Esophagus muscularis mucosa (tissue), 4 donors: ENCODE results near the gene SLC6A9. TPM values are rescaled to one million over a fixed set of nuclear protein-coding genes. Genes with fewer than 3 reads are reported as not detected.

Experiments
- DNase-seq: peaks from one replicate; pipeline ENCODE4 v3.0.0-alpha.2; 2017; ENCODE audit errors: extremely low spot score
- H3K27ac ChIP-seq, 4 donors: fragments of 200-600 bp; sonication (generic); replicated peaks in 1 of 4; 1 replicate in 3 of 4; 2 replicates in 1 of 4; pipeline ENCODE4 v1.5.1; 2016 to 2019; ENCODE audit warnings: mild to moderate bottlenecking in 1 of 4
- H3K27me3 ChIP-seq, 4 donors: fragments of 200-600 bp; sonication (generic); one replicate each; pipeline versions ENCODE4 v1.5.1 to v1.6.0; 2016 to 2019
- H3K36me3 ChIP-seq, 4 donors: fragments of 200-600 bp; sonication (generic); one replicate each; pipeline ENCODE4 v1.5.1; 2016 to 2019
- H3K4me1 ChIP-seq, 4 donors: fragments of 200-600 bp; sonication (generic); one replicate each; pipeline ENCODE4 v1.5.1; 2016 to 2019
- H3K4me3 ChIP-seq, 4 donors: fragments of 200-600 bp; sonication (generic); 1 replicate in 2 of 4; 2 replicates in 2 of 4; pipeline ENCODE4 v1.5.1; 2016 to 2019; ENCODE audit warnings: mild to moderate bottlenecking in 4 of 4, moderate library complexity in 1 of 4
- H3K9me3 ChIP-seq, 4 donors: fragments of 200-600 bp; sonication (generic); 1 replicate in 3 of 4; 2 replicates in 1 of 4; pipeline ENCODE4 v1.5.1; 2016 to 2019
- CTCF ChIP-seq, 3 experiments: fragments of 200-600 bp in 2 of 3; fragments of 450-650 bp in 1 of 3; sonication (generic) in 2 of 3; IDR thresholded peaks; one replicate each; pipeline ENCODE4 v1.5.1; 2017 to 2019; ENCODE audit warnings: antibody characterized with exemption in 3 of 3, mild to moderate bottlenecking in 2 of 3, moderate library complexity in 1 of 3
- EP300 ChIP-seq: sonication (generic); formaldehyde crosslinking; IDR thresholded peaks from one replicate; pipeline ENCODE4 v1.6.1; 2017; ENCODE audit warnings: antibody characterized with exemption
- POLR2A ChIP-seq: fragments of 450-650 bp; IDR thresholded peaks from one replicate; pipeline ENCODE4 v1.6.1; 2017; ENCODE audit warnings: antibody characterized with exemption, moderate library complexity, mild to moderate bottlenecking, low read depth
- POLR2AphosphoS5 ChIP-seq, 2 donors: sonication (generic); formaldehyde crosslinking; IDR thresholded peaks; one replicate each; pipeline ENCODE4 v1.6.1; 2017; ENCODE audit warnings: antibody characterized with exemption in 2 of 2
- WGBS: methylation state at CpG from one replicate; pipeline ENCODE4 v1.1.5; 2018; 5-methylcytosine and 5-hydroxymethylcytosine counted together
- intact Hi-C: fragments of 100-400 bp; cut with DNase I; formaldehyde crosslinking; loops from one replicate; pipeline ENCODE4 v1.15.1; 2023
- total RNA-seq, 4 donors: library from RNA; depleted of rRNA; stranded (reverse); fragments of >200 nt; gene quantifications; one replicate each; pipeline versions ENCODE4 v1.1.0 to v1.2.1, GENCODE V29; 2016

SLC6A9 gene
- 10 to 100 TPM in 2 of 4 donors, 1 to 10 TPM in 2; 5.2 to 17.9 (median 7.8) TPM for total RNA-seq

DNA sequence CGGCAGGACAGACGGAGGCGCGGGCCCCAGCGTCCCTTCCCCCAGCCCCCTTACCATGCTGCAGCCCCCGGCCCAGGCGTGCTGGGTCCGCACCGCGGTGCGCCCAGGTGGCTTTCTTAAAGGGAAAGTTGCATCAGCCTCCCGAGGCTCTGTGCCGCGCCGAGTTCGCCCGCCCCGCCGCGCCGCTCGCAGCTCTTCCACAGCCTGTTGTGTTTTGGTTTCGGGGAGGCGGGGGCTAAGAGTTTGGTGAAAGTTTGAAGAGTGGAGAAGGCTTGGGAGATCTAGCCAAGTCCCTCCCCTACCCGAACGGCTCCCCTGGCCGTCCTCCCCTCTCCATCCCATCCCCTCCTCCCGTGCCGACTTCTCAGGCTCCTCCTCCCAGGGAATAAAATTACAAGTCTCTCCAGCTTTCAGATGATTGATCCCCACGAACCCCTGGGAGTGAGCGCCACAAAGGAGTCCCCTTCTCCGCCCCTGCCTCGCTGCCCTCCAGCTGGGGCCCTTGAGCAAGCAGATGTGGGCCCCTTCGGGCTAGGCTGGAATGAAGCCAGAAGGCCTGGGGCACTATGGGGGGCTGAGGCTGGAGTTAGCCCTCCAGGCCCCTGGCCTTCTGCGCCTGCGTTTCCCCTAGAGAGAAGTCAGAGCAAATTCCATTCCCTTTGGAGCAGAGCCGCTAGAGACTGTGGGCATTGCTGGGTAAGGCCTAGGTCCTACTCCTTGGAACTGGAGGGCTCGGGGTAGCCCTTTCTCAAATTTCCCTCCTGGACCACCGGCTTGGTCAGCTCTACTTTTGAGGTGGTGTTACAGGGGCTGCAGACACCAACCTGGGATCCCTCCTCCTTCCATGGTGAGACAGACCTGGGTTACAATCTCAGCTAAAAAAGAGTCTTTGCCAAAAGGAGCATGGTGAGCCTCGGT is at the start of gene SLC6A9:
Gene SLC6A9 (minus strand): TSS at position 211 of the 918 bp plus-strand sequence. CDS start 7,185 bp downstream, outside the sequence.
- WGBS: 20% methylated on average over 25 of the region's 40 CpGs
- DNase-seq: no peak
- Histone ChIP-seq H3K4me1 (peaks cover 22 to 71% (median 58%) of the 10 kb centered on the region in 4 donors), H3K4me3 (peak within 1 kb of the TSS; percentile 67 to 86 (median 80)), H3K36me3 (no peaks in the 10 kb centered on the region), H3K27me3 (no peaks in the 10 kb centered on the region), H3K27ac (peak within 1 kb of the TSS; percentile 86 to 90 (median 88)), H3K9me3 (no peaks in the 10 kb centered on the region)
- TF ChIP-seq EP300: no peak
- peak; percentile 29 to 34 for TF ChIP-seq POLR2AphosphoS5 (IDR thresholded peaks at IDR 0.05)
- intact Hi-C loops: loop anchor here (5.0 to 10.0 kb wide), 2 partner anchors 39 to 267 kb away; partner anchors contain the start of gene CCDC24

DNA sequence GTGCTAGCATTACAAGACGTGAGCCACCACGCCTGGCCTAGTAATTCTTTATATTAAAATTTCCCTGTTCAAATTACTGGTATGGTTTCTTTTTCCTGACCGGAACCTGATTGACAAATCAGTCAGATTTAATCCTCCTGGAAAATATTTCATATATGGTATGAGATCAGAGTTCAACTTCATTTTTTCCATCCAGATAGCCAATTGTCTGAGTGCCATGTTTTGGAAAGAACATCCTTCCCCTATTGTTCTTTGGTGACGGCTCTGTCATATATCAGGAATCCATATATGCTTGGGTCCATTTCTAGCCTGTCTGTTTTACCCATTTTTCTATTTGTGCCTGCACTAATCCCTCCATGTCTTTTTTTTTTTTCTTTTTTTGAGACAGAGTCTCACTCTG is 48.3 kb upstream of the SLC6A9 start:
- Histone ChIP-seq H3K27ac (no peak overlapping the region), H3K4me1 (peaks cover 0 to 14% (median 10%) of the 10 kb centered on the region in 4 donors), H3K36me3 (no peaks in the 10 kb centered on the region), H3K4me3 (no peak overlapping the region), H3K9me3 (no peaks in the 10 kb centered on the region), H3K27me3 (no peaks in the 10 kb centered on the region)
- 89% methylated on average over 4 of the region's 4 CpGs for WGBS
- intact Hi-C loops: no loop called here
- no peak for DNase-seq
- TF ChIP-seq CTCF (IDR thresholded peaks at IDR 0.05): no peak
- TF ChIP-seq EP300: no peak
- TF ChIP-seq POLR2A: no peak
- TF ChIP-seq POLR2AphosphoS5 (IDR thresholded peaks at IDR 0.05): no peak

- Histone ChIP-seq H3K4me3 (no peak overlapping the region), H3K36me3 (no peaks in the 10 kb centered on the region), H3K9me3 (no peaks in the 10 kb centered on the region), H3K27me3 (no peaks in the 10 kb centered on the region), H3K27ac (no peak overlapping the region), H3K4me1 (peaks cover 0 to 29% (median 21%) of the 10 kb centered on the region in 4 donors)
- no peak for TF ChIP-seq POLR2AphosphoS5 (IDR thresholded peaks at IDR 0.05)
- no peak for TF ChIP-seq CTCF (IDR thresholded peaks at IDR 0.05)
- no peak for TF ChIP-seq POLR2A
- TF ChIP-seq EP300: no peak
- DNase-seq: no peak
- WGBS: 62% methylated on average over 2 of the region's 2 CpGs
- intact Hi-C loops: no loop called here
These were observed 46.8 kb upstream of the SLC6A9 start for GRCh38 chr1:44078104-44078503.

DNA sequence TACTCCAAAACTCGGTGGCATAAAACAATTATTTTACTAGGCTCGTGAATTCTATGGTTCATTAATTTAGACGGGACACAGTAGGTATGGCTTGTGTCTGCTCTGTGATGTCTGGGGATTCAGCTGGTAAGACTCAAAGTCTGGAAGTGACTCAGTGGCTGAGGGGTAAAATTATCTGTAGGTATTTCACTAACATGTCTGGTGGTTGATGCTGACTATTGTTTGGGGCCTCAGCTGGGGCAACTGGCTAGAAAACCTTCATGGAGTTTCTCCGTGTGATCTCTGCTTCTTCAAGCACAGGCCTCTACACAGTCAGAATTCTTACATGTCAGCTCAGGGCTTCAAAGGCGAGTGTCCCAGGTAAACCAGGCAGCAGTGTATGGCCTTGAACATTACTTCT is 46.2 kb upstream of the SLC6A9 start:
- WGBS: 87% methylated on average over 5 of the region's 5 CpGs
- intact Hi-C loops: no loop called here
- no peaks in the 10 kb centered on the region for H3K36me3 ChIP-seq

More for the DNA sequence above, 46.2 kb upstream of the SLC6A9 start:
- H3K9me3 ChIP-seq: no peaks in the 10 kb centered on the region
- H3K27ac ChIP-seq: no peak overlapping the region
- H3K27me3 ChIP-seq: no peaks in the 10 kb centered on the region
- TF ChIP-seq EP300: no peak
- TF ChIP-seq CTCF (IDR thresholded peaks at IDR 0.05): no peak
- no peak for TF ChIP-seq POLR2AphosphoS5 (IDR thresholded peaks at IDR 0.05)
- TF ChIP-seq POLR2A: no peak
- DNase-seq: no peak
- H3K4me3 ChIP-seq: no peak overlapping the region
- H3K4me1 ChIP-seq: peaks cover 0 to 29% (median 21%) of the 10 kb centered on the region in 4 donors
